DND-41 (cell line): ENCODE results near the gene TP63.

Experiments used
- CTCF ChIP-seq: IDR thresholded peaks from 2 replicates; pipeline ENCODE4 v1.5.1; 2012; ENCODE audit warnings: borderline replicate concordance, low read length, moderate library complexity, mild to moderate bottlenecking; ENCODE audit not compliant: poor library complexity, severe bottlenecking; ENCODE audit errors: extremely low read depth
- EZH2 ChIP-seq: IDR thresholded peaks from 3 replicates; pipeline ENCODE4 v1.6.1; 2012; ENCODE audit warnings: borderline replicate concordance, low read depth, mild to moderate bottlenecking, moderate library complexity, low read length, inconsistent platforms; ENCODE audit not compliant: severe bottlenecking

DNA sequence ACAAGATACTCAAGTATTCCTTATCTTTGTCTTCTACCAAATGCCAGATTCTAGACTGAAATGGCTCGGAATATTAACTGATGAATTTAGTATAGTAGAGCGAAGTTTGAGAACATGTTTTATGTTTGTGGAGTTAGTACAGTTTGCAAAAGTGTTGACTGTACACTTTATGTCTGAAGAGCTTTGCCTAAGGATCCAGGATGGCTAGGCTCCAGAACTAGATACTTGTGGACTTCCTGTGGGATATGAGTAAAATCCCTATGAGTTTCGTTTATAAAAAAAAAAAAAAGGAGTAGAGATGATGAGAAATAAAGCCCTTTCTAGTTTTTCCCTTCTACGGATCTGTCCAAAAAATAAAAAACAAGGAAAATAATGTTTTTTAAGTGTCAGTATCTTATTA is 96.7 kb downstream of the TP63 start:
- TF ChIP-seq CTCF, result no peak
- TF ChIP-seq EZH2, result no peak
